ENCODE data around the gene CTCFL. TPM values are rescaled to one million over a fixed set of nuclear protein-coding genes. Genes with fewer than 3 reads are reported as not detected.

The CTCFL gene
- total RNA-seq, 1 experiment from 2014 or later = not detected

DNA sequence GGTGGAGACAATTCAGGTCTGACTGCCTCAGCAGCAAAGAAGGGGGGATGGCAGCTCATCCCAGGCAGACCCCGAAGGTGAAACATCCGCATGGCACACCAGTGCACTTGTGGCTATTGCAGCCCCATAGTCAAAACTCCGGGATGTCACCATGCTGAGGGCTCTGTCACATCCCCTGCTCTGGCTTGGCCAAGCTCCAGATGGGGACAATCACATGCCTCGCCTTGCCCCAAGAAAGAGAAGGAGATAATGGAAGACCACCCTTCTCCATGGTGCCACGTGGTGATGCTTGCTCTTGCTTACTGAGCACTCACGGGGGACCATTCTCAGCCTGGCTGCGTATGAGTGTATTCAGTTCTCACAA is 73.5 kb downstream of the CTCFL start:
- DNase-seq (ENCODE audit: extremely low read depth, low read depth) = no peak

DNA sequence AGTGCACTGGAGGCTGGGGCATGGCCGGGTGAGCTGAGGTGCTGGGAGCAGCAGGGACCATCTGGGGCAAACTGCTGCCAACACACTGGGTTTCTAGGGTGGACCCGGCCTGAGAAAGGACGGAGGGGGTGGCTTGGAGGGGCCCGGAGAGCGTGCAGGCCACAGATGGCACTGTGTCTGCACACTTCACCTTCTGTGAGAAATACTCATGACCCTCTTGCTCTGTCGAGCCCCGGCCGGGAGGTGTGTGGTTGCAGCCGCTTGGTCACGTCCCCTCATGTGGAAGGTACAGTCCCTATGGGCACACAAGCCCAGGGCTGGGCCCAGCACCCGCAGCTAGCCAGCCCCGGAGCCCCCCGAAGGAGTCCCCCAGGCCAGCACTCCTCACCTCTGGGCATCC is 74.0 kb downstream of the CTCFL start:
- DNase-seq (ENCODE audit: extremely low read depth, low read depth) = no peak

GRCh38 chr20:57450419-57450818 is 74.5 kb downstream of the CTCFL start:
- no peak for DNase-seq (ENCODE audit: extremely low read depth, low read depth)

GRCh38 chr20:57449398-57450354 is 75.3 kb downstream of the CTCFL start:
- no peak for DNase-seq (ENCODE audit: extremely low read depth, low read depth)

- no peak for DNase-seq (ENCODE audit: extremely low read depth, low read depth)
Observed at GRCh38 chr20:57448764-57449354, 76.1 kb downstream of the CTCFL start.

Other genes starting within 250 kb of the CTCFL start
- not detected in 2 replicates for gene SPO11, start 195.3 kb downstream of the CTCFL start, total RNA-seq (2014; rRNA removed; shearing (Covaris generic))
- gene RAE1, start 173.9 kb downstream of the CTCFL start, total RNA-seq (2014; rRNA removed; shearing (Covaris generic)) = 34.0 and 42.8 TPM in 2 replicates
- gene RBM38, start 133.7 kb downstream of the CTCFL start, total RNA-seq (2014; rRNA removed; shearing (Covaris generic)) = 18.2 and 20.6 TPM in 2 replicates
- gene PCK1, start 36.0 kb upstream of the CTCFL start, total RNA-seq (2014; rRNA removed; shearing (Covaris generic)) = 0.23 and 0.32 TPM in 2 replicates
- not detected in 2 replicates for gene ZBP1, start 95.3 kb upstream of the CTCFL start, total RNA-seq (2014; rRNA removed; shearing (Covaris generic))
- 3.1 and 3.9 TPM in 2 replicates for gene PMEPA1, start 184.9 kb upstream of the CTCFL start, total RNA-seq (2014; rRNA removed; shearing (Covaris generic))

All from NCI-H460 (cell line).